Breast epithelium (tissue), 4 donors: ENCODE measurements around the gene WHRN. TPM values are rescaled to one million over a fixed set of nuclear protein-coding genes. Genes with fewer than 3 reads are reported as not detected.
A peak's percentile ranks its signal among the peaks of the same experiment; 100 is the strongest.

Experiments
- DNase-seq, 2 donors: peaks; one replicate each; pipeline ENCODE4 v3.0.0-alpha.2; 2019; ENCODE audit warnings: low spot score in 2 of 2
- H3K27ac ChIP-seq, 2 donors: fragments of 200-600 bp; sonication (generic) in 1 of 2; one replicate each; pipeline ENCODE4 v1.5.1; 2016 to 2019; ENCODE audit warnings: mild to moderate bottlenecking in 1 of 2
- H3K27me3 ChIP-seq, 2 donors: fragments of 200-600 bp; sonication (generic) in 1 of 2; one replicate each; pipeline versions ENCODE4 v1.5.1 to v1.6.0; 2017 to 2019; ENCODE audit warnings: control low read depth in 1 of 2, mild to moderate bottlenecking in 1 of 2
- H3K36me3 ChIP-seq: fragments of 200-600 bp; one replicate; pipeline ENCODE4 v1.5.1; 2019
- H3K4me1 ChIP-seq, 2 donors: fragments of 200-600 bp; sonication (generic); one replicate each; pipeline ENCODE4 v1.5.1; 2016 to 2019; ENCODE audit warnings: control low read depth in 1 of 2
- H3K4me3 ChIP-seq, 3 donors: fragments of 200-600 bp; sonication (generic); 1 replicate in 2 of 3; 2 replicates in 1 of 3; pipeline ENCODE4 v1.5.1; 2016 to 2019; ENCODE audit warnings: mild to moderate bottlenecking in 3 of 3, moderate library complexity in 2 of 3
- H3K9me3 ChIP-seq, 2 donors: fragments of 200-600 bp; sonication (generic) in 1 of 2; one replicate each; pipeline ENCODE4 v1.5.1; 2016 to 2019; ENCODE audit warnings: control low read depth in 1 of 2
- CTCF ChIP-seq, 3 donors: fragments of 450-650 bp; IDR thresholded peaks; one replicate each; pipeline ENCODE4 v1.5.1; 2016 to 2017; ENCODE audit warnings: antibody characterized with exemption in 3 of 3, mild to moderate bottlenecking in 3 of 3, moderate library complexity in 3 of 3
- POLR2A ChIP-seq: fragments of 450-650 bp; IDR thresholded peaks from one replicate; pipeline ENCODE4 v1.6.1; 2016; ENCODE audit warnings: antibody characterized with exemption, mild to moderate bottlenecking, moderate library complexity
- POLR2AphosphoS5 ChIP-seq, 3 donors: sonication (generic); formaldehyde crosslinking; IDR thresholded peaks; one replicate each; pipeline ENCODE4 v1.6.1; 2017; ENCODE audit warnings: antibody characterized with exemption in 3 of 3
- intact Hi-C: fragments of 100-400 bp; cut with DNase I; formaldehyde crosslinking; loops from one replicate; pipeline ENCODE4 v1.15.1; 2023; ENCODE audit warnings: low total_unique reads
- total RNA-seq, 3 donors: library from RNA; depleted of rRNA; stranded (reverse); fragments of >200 nt; gene quantifications; one replicate each; pipeline ENCODE4 v1.1.0, GENCODE V29; 2016

The WHRN gene
- total RNA-seq, 3 donors from 2014 or later, result 2.4 to 16.4 (median 15.1) TPM

GRCh38 chr9:114442022-114442421 is 63.3 kb downstream of the WHRN start:
- H3K36me3 ChIP-seq, result no peaks in the 10 kb centered on the region
- no peak for TF ChIP-seq POLR2A
- TF ChIP-seq POLR2AphosphoS5 (IDR thresholded peaks at IDR 0.05), result no peak
- TF ChIP-seq CTCF (IDR thresholded peaks at IDR 0.05), result no peak
- no peak overlapping the region for H3K27ac ChIP-seq
- H3K9me3 ChIP-seq, result no peaks in the 10 kb centered on the region
- intact Hi-C loops, result no loop called here
- H3K4me3 ChIP-seq, result no peak overlapping the region
- H3K4me1 ChIP-seq, result no peaks in the 10 kb centered on the region
- DNase-seq, result no peak
- no peaks in the 10 kb centered on the region for H3K27me3 ChIP-seq

DNA sequence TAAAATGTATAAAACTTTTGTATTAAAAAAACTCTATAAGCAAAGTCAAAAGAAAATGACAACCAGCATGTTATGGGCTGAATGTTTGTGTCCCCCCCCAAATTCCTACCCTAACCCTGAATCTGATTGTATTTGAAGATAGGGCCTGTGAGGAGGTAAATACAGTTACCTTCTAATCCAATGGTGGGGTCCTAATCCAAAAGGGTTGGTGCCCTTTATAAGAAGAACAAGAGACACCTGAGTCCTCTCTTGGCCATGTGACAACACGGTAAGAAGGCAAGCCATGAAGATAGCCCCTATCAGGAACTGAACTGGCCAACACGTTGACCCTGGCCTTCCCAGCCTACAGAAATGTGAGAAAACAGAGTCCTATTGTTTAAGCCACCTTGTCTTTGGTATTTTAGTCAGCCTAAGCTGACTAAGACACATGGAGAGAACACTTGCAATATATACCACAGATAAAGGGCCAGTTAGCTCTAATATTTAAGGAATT is 67.8 kb downstream of the WHRN start:
- Histone ChIP-seq H3K36me3 (no peaks in the 10 kb centered on the region), H3K4me3 (no peak overlapping the region), H3K27ac (no peak overlapping the region), H3K9me3 (no peaks in the 10 kb centered on the region), H3K4me1 (no peaks in the 10 kb centered on the region), H3K27me3 (no peaks in the 10 kb centered on the region)
- no peak for DNase-seq
- intact Hi-C loops, result no loop called here
- no peak for TF ChIP-seq POLR2A
- no peak for TF ChIP-seq CTCF (IDR thresholded peaks at IDR 0.05)
- no peak for TF ChIP-seq POLR2AphosphoS5 (IDR thresholded peaks at IDR 0.05)

- DNase-seq, result no peak
- intact Hi-C loops, result no loop called here
- H3K27ac ChIP-seq, result no peak overlapping the region
- TF ChIP-seq CTCF (IDR thresholded peaks at IDR 0.05), result peak in 2 of 3 donors; percentile 35 to 39
- no peak for TF ChIP-seq POLR2A
- TF ChIP-seq POLR2AphosphoS5 (IDR thresholded peaks at IDR 0.05), result no peak
- no peaks in the 10 kb centered on the region for H3K36me3 ChIP-seq
- no peaks in the 10 kb centered on the region for H3K9me3 ChIP-seq
- H3K4me3 ChIP-seq, result no peak overlapping the region
- no peaks in the 10 kb centered on the region for H3K4me1 ChIP-seq
- H3K27me3 ChIP-seq, result no peaks in the 10 kb centered on the region
Observed at GRCh38 chr9:114434878-114435311, 70.4 kb downstream of the WHRN start.

DNA sequence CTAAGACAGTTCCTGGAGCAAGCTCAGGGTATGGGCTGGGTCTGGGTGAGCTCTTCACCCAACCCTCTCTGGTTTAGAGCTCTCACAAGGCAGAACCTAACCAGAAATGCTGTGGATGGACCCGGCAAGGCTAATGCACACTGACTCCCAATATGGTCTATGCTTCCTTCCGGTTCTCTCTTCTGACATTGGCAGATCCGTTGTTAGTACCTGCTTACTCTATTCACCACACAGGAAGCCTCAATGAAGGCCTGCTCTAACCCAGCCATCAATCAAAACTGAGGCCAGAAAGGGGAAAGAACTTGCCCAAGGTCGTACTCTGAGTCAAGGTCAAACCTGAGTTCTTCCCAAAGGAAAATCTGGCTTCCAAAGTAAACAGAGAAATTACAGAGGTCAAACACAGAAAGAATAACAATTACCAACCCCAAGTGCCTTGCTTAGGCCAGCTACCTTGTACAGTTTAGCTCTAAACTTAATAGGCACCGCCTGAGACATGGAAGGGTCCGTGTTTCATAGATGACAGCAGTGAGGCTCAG is 71.5 kb downstream of the WHRN start:
- no peaks in the 10 kb centered on the region for H3K4me1 ChIP-seq
- intact Hi-C loops, result no loop called here
- H3K9me3 ChIP-seq, result no peaks in the 10 kb centered on the region
- no peak overlapping the region for H3K4me3 ChIP-seq
- H3K27me3 ChIP-seq, result no peaks in the 10 kb centered on the region
- DNase-seq, result no peak
- H3K27ac ChIP-seq, result no peak overlapping the region
- H3K36me3 ChIP-seq, result no peaks in the 10 kb centered on the region
- TF ChIP-seq POLR2AphosphoS5 (IDR thresholded peaks at IDR 0.05) (no peak), POLR2A (no peak), CTCF (IDR thresholded peaks at IDR 0.05) (no peak)

DNA sequence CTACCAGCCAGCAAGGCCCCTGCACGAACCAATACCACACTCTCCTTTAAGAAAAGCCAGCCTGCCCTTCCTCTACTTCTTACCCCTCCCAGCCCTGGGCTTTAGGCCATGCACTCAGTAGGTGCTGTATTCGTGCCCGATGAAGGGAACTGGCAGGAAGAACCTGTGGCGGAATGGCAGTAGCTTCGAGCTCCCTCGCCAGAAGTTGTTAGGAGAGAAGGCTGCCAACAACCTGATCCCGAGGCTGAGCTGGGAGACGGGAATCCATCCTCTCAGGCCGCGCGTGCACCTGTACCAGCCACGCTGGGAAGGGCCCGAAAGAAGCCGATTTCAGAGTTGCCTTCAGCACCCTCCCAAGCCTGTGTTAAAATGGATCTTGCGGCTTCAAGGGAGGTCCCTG is 72.2 kb downstream of the WHRN start:
- Histone ChIP-seq H3K4me1 (no peaks in the 10 kb centered on the region), H3K9me3 (no peaks in the 10 kb centered on the region), H3K27ac (no peak overlapping the region), H3K27me3 (no peaks in the 10 kb centered on the region), H3K36me3 (no peaks in the 10 kb centered on the region), H3K4me3 (no peak overlapping the region)
- intact Hi-C loops, result no loop called here
- no peak for DNase-seq
- TF ChIP-seq CTCF (IDR thresholded peaks at IDR 0.05) (no peak), POLR2A (no peak), POLR2AphosphoS5 (IDR thresholded peaks at IDR 0.05) (no peak)
